HEK293T (cell line): ENCODE measurements around the gene EPSTI1.

Source experiments
- CTCF ChIA-PET: fragments of 350-600 bp; formaldehyde crosslinking; extraction: SDS; loops from one replicate; lab custom pipeline; 2021; ENCODE audit warnings: antibody characterized with exemption, inconsistent platforms; lab: Yijun Ruan, JAX
- POLR2A ChIA-PET: fragments of 350-600 bp; formaldehyde crosslinking; extraction: SDS; loops from one replicate; lab custom pipeline; 2020; ENCODE audit warnings: antibody characterized with exemption, inconsistent platforms; lab: Yijun Ruan, JAX
- DNase-seq: peaks from one replicate; pipeline ENCODE4 v3.0.0; 2012; ENCODE audit warnings: mixed read lengths; ENCODE audit errors: extremely low spot score
- ARNT ChIP-seq: fragments of 450-650 bp; IDR thresholded peaks from 2 replicates; pipeline ENCODE4 v1.6.1; 2017; ENCODE audit warnings: mild to moderate bottlenecking
- BHLHE40 ChIP-seq: fragments of 450-650 bp; IDR thresholded peaks from 2 replicates; pipeline ENCODE4 v1.6.1; 2016; ENCODE audit warnings: mild to moderate bottlenecking, moderate library complexity, borderline replicate concordance
- CTBP1 ChIP-seq: fragments of 450-650 bp; IDR thresholded peaks from 2 replicates; pipeline ENCODE4 v1.6.1; 2016; ENCODE audit warnings: borderline replicate concordance
- ELF4 ChIP-seq: fragments of 450-650 bp; IDR thresholded peaks from 2 replicates; pipeline ENCODE4 v1.6.1; 2017; ENCODE audit warnings: antibody characterized with exemption
- FOXA1 ChIP-seq: fragments of 450-650 bp; IDR thresholded peaks from 2 replicates; pipeline ENCODE4 v1.6.1; 2016; ENCODE audit warnings: mild to moderate bottlenecking
- FOXK2 ChIP-seq: fragments of 450-650 bp; IDR thresholded peaks from 2 replicates; pipeline ENCODE4 v1.6.1; 2016; ENCODE audit warnings: mild to moderate bottlenecking
- FOXM1 ChIP-seq: fragments of 450-650 bp; IDR thresholded peaks from 2 replicates; pipeline ENCODE4 v1.6.1; 2017; ENCODE audit warnings: mild to moderate bottlenecking, borderline replicate concordance
- HDGF ChIP-seq: fragments of 450-650 bp; IDR thresholded peaks from 2 replicates; pipeline ENCODE4 v1.6.1; 2017; ENCODE audit warnings: antibody characterized with exemption, borderline replicate concordance
- L3MBTL2 ChIP-seq: fragments of 450-650 bp; conservative IDR thresholded peaks from 2 replicates; pipeline ENCODE4 v1.6.1; 2016; ENCODE audit warnings: mild to moderate bottlenecking
- LEF1 ChIP-seq: fragments of 450-650 bp; IDR thresholded peaks from 2 replicates; pipeline ENCODE4 v1.6.1; 2017; ENCODE audit warnings: mild to moderate bottlenecking, borderline replicate concordance
- NFRKB ChIP-seq: fragments of 450-650 bp; IDR thresholded peaks from 2 replicates; pipeline ENCODE4 v1.6.1; 2016; ENCODE audit warnings: mild to moderate bottlenecking, moderate library complexity
- SP1 ChIP-seq: fragments of 450-650 bp; IDR thresholded peaks from 2 replicates; pipeline ENCODE4 v1.6.1; 2017
- SUZ12 ChIP-seq: fragments of 450-650 bp; IDR thresholded peaks from 2 replicates; pipeline ENCODE4 v1.6.1; 2016; ENCODE audit warnings: mild to moderate bottlenecking
- TARDBP ChIP-seq: fragments of 450-650 bp; IDR thresholded peaks from 2 replicates; pipeline ENCODE4 v1.6.1; 2016
- ZNF384 ChIP-seq: fragments of 450-650 bp; IDR thresholded peaks from 2 replicates; pipeline ENCODE4 v1.6.1; 2016
- TF ChIP-seq, protein P1 (sequence below): fragments of 450-650 bp; IDR thresholded peaks from 2 replicates; pipeline ENCODE4 v1.6.1; 2016

EPSTI1 gene

GRCh38 chr13:42976066-42976465 is 16.0 kb downstream of the EPSTI1 start:
- CTCF ChIA-PET, result no interaction called here
- no peak for DNase-seq
- POLR2A ChIA-PET, result no interaction called here
- TF ChIP-seq NFRKB (no peak), HDGF (no peak), ZNF384 (no peak)

GRCh38 chr13:42973581-42973980 is 18.5 kb downstream of the EPSTI1 start:
- DNase-seq, result no peak
- ChIA-PET POLR2A (no interaction called here), CTCF (no interaction called here)
- TF ChIP-seq LEF1, result no peak
- TF ChIP-seq ARNT, result no peak
- no peak for TF ChIP-seq ZNF384
- no peak for TF ChIP-seq HDGF
- TF ChIP-seq NFRKB, result no peak
- no peak for TF ChIP-seq ELF4
- TF ChIP-seq CTBP1, result no peak
- TF ChIP-seq SUZ12, result no peak
- TF ChIP-seq TARDBP, result no peak
- TF ChIP-seq FOXM1, result no peak
- no peak for TF ChIP-seq L3MBTL2
- TF ChIP-seq, protein P1, sequence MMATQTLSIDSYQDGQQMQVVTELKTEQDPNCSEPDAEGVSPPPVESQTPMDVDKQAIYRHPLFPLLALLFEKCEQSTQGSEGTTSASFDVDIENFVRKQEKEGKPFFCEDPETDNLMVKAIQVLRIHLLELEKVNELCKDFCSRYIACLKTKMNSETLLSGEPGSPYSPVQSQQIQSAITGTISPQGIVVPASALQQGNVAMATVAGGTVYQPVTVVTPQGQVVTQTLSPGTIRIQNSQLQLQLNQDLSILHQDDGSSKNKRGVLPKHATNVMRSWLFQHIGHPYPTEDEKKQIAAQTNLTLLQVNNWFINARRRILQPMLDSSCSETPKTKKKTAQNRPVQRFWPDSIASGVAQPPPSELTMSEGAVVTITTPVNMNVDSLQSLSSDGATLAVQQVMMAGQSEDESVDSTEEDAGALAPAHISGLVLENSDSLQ, result no peak
- no peak for TF ChIP-seq SP1

GRCh38 chr13:42971691-42972347 is 20.2 kb downstream of the EPSTI1 start:
- TF ChIP-seq BHLHE40 (no peak), SP1 (no peak), SUZ12 (no peak), L3MBTL2 (no peak), ZNF384 (no peak), NFRKB (no peak), FOXA1 (no peak), LEF1 (no peak), CTBP1 (no peak), HDGF (no peak), FOXM1 (no peak), FOXK2 (no peak), ELF4 (no peak), ARNT (no peak), TARDBP (no peak)
- TF ChIP-seq, protein P1, result no peak
- ChIA-PET POLR2A (no interaction called here), CTCF (interaction anchor here (1.0 kb wide), 1 partner anchor 10 kb away, joined by 5 read pairs; no protein-coding TSS in a partner anchor)
- no peak for DNase-seq

GRCh38 chr13:42970824-42971690 is 21.0 kb downstream of the EPSTI1 start:
- TF ChIP-seq ARNT (no peak), CTBP1 (no peak), FOXA1 (no peak), BHLHE40 (no peak), FOXM1 (no peak), LEF1 (no peak)
- TF ChIP-seq, protein P1, result peak; percentile 73
- peak; percentile 53 for DNase-seq
- ChIA-PET CTCF (interaction anchor here (1.0 kb wide), 1 partner anchor 10 kb away, joined by 5 read pairs; no protein-coding TSS in a partner anchor), POLR2A (no interaction called here)

DNA sequence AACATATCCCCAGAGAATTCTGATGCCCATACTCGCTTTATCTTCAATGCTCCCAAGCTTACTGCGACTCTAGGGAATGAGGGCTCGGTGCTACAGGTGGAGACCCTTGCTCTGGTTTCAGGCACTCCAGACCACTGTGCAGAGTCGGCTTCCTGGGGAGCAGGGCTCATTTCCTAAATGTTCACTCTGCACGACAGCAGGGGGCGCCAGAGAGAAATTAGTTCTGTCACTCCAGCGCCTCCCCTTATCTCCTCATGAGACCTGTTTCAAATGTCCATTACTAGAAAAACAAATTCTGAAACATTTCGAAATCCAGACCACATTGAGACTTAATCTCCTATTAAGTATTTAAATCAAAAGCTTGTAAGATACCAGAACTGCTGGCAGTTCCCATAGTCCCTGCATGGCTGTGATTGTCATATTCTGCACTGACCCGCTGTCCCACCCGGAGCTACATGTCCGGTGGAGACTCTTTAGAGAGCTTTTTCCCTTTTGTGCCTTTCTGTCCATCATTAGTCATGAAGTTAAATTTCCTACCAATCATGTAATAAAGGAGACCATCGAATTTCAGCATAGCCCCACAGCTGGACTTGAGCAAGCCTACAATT is 22.4 kb downstream of the EPSTI1 start:
- peak; percentile 75 for DNase-seq
- POLR2A ChIA-PET, result no interaction called here
- CTCF ChIA-PET, result interaction anchor here (0.6 to 0.8 kb wide), 7 partner anchors 9 to 163 kb away, joined by 3 to 4 read pairs (median 3); partner anchors contain the start of gene EPSTI1
- TF ChIP-seq, protein P1, result peak; percentile 59
- no peak for TF ChIP-seq SUZ12
